Measurements from ENCODE around the gene MTMR1.

The MTMR1 gene

GRCh38 chrX:150651906-150652305 is 41.3 kb upstream of the MTMR1 start:
- no peak overlapping the region for H3K27ac ChIP-seq
- no peak for TF ChIP-seq CTCF (IDR thresholded peaks at IDR 0.05)

GRCh38 chrX:150655788-150656187 is 37.4 kb upstream of the MTMR1 start:
- H3K27ac ChIP-seq = no peak overlapping the region
- TF ChIP-seq ZFX (IDR thresholded peaks at IDR 0.05; ENCODE audit: borderline replicate concordance) (no peak), CTCF (IDR thresholded peaks at IDR 0.05) (no peak)

GRCh38 chrX:150663073-150663472 is 30.1 kb upstream of the MTMR1 start:
- TF ChIP-seq CTCF (IDR thresholded peaks at IDR 0.05) = no peak
- TF ChIP-seq ZFX (IDR thresholded peaks at IDR 0.05; ENCODE audit: borderline replicate concordance) = no peak

GRCh38 chrX:150664290-150664689 is 28.9 kb upstream of the MTMR1 start:
- H3K27ac ChIP-seq = no peak overlapping the region
- TF ChIP-seq CTCF (IDR thresholded peaks at IDR 0.05) = no peak
- TF ChIP-seq ZFX (IDR thresholded peaks at IDR 0.05; ENCODE audit: borderline replicate concordance) = no peak

More at GRCh38 chrX:150663073-150663472, 30.1 kb upstream of the MTMR1 start:
- no peak overlapping the region for H3K27ac ChIP-seq

GRCh38 chrX:150676221-150676620 is 17.0 kb upstream of the MTMR1 start:
- TF ChIP-seq CTCF (IDR thresholded peaks at IDR 0.05) = no peak
- no peak for TF ChIP-seq ZFX (IDR thresholded peaks at IDR 0.05; ENCODE audit: borderline replicate concordance)
- H3K27ac ChIP-seq = no peak overlapping the region

GRCh38 chrX:150680974-150681373 is 12.2 kb upstream of the MTMR1 start:
- TF ChIP-seq ZFX (IDR thresholded peaks at IDR 0.05; ENCODE audit: borderline replicate concordance) (no peak), CTCF (IDR thresholded peaks at IDR 0.05) (peak; percentile 61)

GRCh38 chrX:150683112-150683511 is 10.1 kb upstream of the MTMR1 start:
- H3K27ac ChIP-seq = no peak overlapping the region
- TF ChIP-seq ZFX (IDR thresholded peaks at IDR 0.05; ENCODE audit: borderline replicate concordance) = no peak
- no peak for TF ChIP-seq CTCF (IDR thresholded peaks at IDR 0.05)

More at GRCh38 chrX:150680974-150681373, 12.2 kb upstream of the MTMR1 start:
- no peak overlapping the region for H3K27ac ChIP-seq

Data from 22Rv1 (cell line).